Activated naive CD4-positive, alpha-beta T cell treated with anti-CD3 and anti-CD28 coated beads, Interleukin-2, amount 10 ng/mL, durations not matched to agents 7 days and 5 days (primary cell): ENCODE results near the gene MIAT.
A peak's percentile ranks its signal among the peaks of the same experiment; 100 is the strongest.

Experiments
- CTCF ChIA-PET: fragments of 350-600 bp; sonication (Branson Sonifier 250); formaldehyde crosslinking; loops from one replicate; lab custom pipeline; 2021; ENCODE audit warnings: antibody characterized with exemption; lab: Charles Lee
- DNase-seq: peaks from one replicate; pipeline ENCODE4 v3.0.0-alpha.2; 2020
- H3K27ac Mint-ChIP-seq: one replicate; pipeline ENCODE4 v1.8.0; 2021; ENCODE audit warnings: mild to moderate bottlenecking, moderate library complexity, mixed read lengths
- H3K27me3 Mint-ChIP-seq: one replicate; pipeline ENCODE4 v1.8.0; 2021; ENCODE audit warnings: mild to moderate bottlenecking, mixed read lengths
- H3K36me3 Mint-ChIP-seq: one replicate; pipeline ENCODE4 v1.8.0; 2021; ENCODE audit warnings: mixed read lengths
- H3K4me1 Mint-ChIP-seq: one replicate; pipeline ENCODE4 v1.8.0; 2021; ENCODE audit warnings: mixed read lengths
- H3K4me3 Mint-ChIP-seq: one replicate; pipeline ENCODE4 v1.8.0; 2021; ENCODE audit warnings: mild to moderate bottlenecking, moderate library complexity, mixed read lengths
- H3K9me3 Mint-ChIP-seq: one replicate; pipeline ENCODE4 v1.8.0; 2021; ENCODE audit warnings: mixed read lengths

MIAT gene

DNA sequence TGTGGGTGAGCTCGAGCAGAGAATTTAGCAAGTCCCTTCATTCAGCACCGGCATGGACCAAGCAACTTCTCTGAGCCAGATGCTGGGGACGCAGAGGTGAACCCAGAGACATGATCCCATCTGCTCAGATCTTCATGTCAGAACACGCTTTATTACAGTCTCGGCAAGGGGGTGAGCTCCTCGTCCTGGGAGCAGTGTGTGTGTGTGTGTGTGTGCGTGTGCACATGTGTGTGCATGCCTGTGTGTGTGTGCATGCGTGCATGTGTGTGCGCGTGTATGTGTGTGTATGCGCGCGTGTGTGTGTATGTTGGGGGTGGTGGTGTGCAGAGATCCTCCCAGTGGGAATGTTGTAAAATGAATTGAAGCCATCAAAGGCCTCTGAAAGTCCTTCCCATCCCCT lies 9.8 kb downstream of the MIAT start:
- Mint-ChIP-seq H3K27ac (peak overlapping the region; percentile 76), H3K4me1 (peaks cover 70% of the 10 kb centered on the region), H3K4me3 (no peak overlapping the region), H3K36me3 (peaks cover 43% of the 10 kb centered on the region), H3K9me3 (no peaks in the 10 kb centered on the region), H3K27me3 (no peaks in the 10 kb centered on the region)
- CTCF ChIA-PET, result interaction anchor here (8.4 kb wide), 1 partner anchor 164 kb away, joined by 61 read pairs; no protein-coding TSS in a partner anchor
- DNase-seq, result no peak

DNA sequence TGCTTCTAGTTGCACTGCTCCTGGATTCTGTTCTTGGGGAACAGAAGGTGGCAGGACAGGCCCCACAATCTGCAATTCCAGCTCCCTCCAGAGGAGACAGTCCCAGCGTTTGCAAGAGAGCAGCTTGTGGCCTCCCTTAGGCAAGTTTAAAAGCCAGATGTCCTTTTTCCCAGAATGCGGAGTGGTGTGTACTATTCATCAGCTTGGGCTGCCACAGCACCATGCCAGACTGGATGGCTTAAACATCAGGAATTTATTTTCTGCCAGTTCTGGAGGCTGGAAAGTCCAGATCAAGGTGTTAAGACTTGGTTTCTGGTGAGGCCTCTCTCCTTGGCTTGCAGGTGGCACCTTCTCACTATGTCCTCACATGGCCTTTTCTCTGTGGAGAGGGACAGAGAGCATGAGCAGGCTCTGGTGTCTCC lies 11.7 kb downstream of the MIAT start:
- peak overlapping the region; percentile 56 for H3K27ac Mint-ChIP-seq
- CTCF ChIA-PET, result interaction anchor here (0.7 to 1.3 kb wide), 3 partner anchors 100 to 166 kb away, joined by 3 to 4 read pairs (median 3); no protein-coding TSS in a partner anchor
- peak; percentile 37 for DNase-seq
- no peaks in the 10 kb centered on the region for H3K27me3 Mint-ChIP-seq
- H3K4me1 Mint-ChIP-seq, result peaks cover 66% of the 10 kb centered on the region
- H3K4me3 Mint-ChIP-seq, result no peak overlapping the region
- H3K9me3 Mint-ChIP-seq, result no peaks in the 10 kb centered on the region
- H3K36me3 Mint-ChIP-seq, result peaks cover 30% of the 10 kb centered on the region

DNA sequence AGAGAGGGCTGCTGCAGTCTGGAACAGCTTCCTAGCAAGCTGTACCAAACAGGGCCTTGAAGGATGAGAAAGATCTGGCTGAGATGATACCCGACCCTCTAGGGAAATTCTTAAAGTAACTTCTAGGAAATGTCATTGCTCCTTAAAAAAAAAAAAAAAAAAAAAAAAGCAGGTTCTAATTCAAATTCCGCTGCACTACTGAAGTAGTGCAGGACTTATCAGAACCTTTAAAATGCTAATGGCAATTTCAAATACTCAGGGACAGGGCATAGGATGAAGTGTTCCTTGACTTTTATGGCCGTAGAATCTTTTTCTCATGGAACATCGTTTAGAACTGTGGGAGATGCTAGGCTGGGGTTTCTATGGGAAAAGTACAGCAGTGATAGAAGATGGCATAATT lies 13.1 kb downstream of the MIAT start:
- CTCF ChIA-PET, result interaction anchor here (1.2 kb wide), 1 partner anchor 16 kb away, joined by 3 read pairs; no protein-coding TSS in a partner anchor
- H3K4me3 Mint-ChIP-seq, result peak overlapping the region; percentile 21
- peaks cover 38% of the 10 kb centered on the region for H3K36me3 Mint-ChIP-seq
- peaks cover 66% of the 10 kb centered on the region for H3K4me1 Mint-ChIP-seq
- H3K9me3 Mint-ChIP-seq, result no peaks in the 10 kb centered on the region
- H3K27me3 Mint-ChIP-seq, result no peaks in the 10 kb centered on the region
- no peak for DNase-seq
- H3K27ac Mint-ChIP-seq, result peak overlapping the region; percentile 98

DNA sequence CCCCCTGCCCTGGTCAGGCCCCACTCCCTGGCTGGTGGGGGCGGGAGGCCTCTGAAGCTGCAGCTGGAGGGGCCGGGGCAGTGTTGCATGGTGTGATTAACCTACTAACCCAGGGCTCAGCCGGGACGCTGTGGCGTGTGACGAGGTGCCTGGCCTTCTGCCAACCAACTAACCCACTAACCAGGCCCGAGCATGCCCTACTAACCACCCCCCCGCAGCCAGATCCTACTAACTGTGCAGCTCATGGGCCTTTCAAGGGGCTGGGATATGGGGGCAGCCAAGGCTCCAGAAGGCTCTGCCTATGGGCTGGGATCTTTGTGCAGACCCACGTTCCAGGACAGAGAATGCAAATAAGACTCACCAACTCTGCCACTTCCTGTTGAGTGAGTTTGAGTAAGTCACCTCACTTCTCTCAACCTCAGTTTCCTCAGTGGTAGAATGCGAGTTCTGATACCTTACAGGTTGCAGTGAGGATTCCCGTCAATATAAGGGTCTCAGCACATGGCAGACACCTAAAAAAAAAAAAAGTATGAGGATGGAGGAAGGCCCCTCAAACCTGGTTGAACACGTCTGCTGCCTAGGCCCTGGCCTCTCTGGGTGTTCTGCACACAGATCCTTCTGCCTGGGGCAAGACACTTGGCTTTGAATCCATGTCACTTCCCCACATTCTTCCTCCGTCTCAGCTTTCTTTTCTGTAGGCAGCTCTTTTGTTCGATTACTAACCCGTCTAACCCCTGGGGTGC lies 14.1 kb downstream of the MIAT start:
- Mint-ChIP-seq H3K27me3 (no peaks in the 10 kb centered on the region), H3K9me3 (no peaks in the 10 kb centered on the region), H3K4me1 (peaks cover 68% of the 10 kb centered on the region), H3K27ac (peak overlapping the region; percentile 98), H3K4me3 (peak overlapping the region; percentile 93), H3K36me3 (peaks cover 45% of the 10 kb centered on the region)
- CTCF ChIA-PET, result interaction anchor here (1.0 to 2.1 kb wide), 6 partner anchors 14 to 193 kb away, joined by 3 to 7 read pairs (median 3); partner anchors contain the start of genes HPS4, MIAT and SRRD
- peak; percentile 72 for DNase-seq

DNA sequence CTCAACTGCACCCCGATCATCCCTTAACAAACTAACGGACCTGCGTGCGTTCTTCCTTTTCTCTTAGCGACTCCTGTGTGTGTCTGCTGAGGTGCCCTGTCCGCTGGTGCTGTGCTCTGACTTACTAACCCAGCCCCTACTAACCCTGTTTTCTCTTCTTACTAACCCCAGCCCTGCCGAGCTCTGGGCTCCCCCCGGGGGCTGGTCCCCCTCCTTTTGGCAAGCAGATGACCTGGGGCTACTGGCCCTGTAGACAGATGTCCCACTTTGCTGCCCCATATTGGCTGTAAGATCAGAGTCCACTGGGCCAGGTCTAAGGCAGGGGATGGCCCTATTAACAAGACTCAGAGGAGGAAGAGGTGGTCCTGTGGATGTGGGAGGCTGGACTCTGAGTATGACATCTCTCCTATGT lies 14.7 kb downstream of the MIAT start:
- no peak for DNase-seq
- Mint-ChIP-seq H3K9me3 (no peaks in the 10 kb centered on the region), H3K4me1 (peaks cover 68% of the 10 kb centered on the region), H3K27me3 (no peaks in the 10 kb centered on the region), H3K4me3 (peak overlapping the region; percentile 93), H3K36me3 (peaks cover 44% of the 10 kb centered on the region), H3K27ac (peak overlapping the region; percentile 98)
- CTCF ChIA-PET, result interaction anchor here (1.1 to 2.1 kb wide), 4 partner anchors 30 to 193 kb away, joined by 3 to 7 read pairs (median 4); partner anchors contain the start of genes HPS4 and SRRD

DNA sequence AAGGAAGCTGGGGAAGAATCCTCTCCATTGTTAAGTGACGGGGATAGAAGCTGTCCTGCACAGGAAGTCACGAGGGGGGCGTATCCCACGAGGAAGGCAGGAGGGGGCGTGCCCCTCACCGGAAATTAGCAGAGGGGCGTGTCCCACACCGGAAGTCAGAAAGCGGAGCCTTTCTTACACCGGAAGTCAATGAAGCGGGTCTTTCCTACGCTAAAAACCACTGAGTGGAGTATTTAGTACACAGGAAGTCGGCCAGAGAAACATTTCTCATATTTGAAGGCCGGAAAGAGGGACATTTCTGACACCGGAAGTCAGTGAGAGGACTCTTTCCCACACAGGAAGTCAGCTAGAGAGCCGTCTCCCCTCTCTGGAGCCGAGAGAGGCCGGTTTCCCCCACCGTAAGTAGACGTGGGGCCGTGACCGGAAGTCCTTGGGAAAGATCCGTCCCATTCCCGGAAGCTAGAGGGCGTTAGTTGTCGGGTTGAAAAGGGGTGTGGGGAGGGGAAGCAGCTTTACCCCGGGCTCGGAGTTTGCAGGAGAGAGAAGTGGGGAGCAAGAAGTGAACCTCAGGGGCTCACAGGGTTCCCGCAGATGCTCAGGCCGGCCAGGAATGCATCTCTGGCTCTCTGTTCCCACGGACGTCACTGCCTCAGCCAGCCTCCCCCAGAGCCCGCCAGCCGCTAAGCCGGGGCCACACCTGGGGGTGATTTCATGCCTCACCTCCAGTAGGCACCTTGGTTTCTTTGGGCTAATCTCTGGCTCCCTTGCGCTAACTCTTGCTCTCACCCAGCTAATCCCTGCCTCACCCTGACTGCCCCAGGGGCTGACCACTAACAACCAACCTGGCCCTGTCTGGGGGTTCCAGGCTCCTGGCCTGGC lies 15.4 kb downstream of the MIAT start:
- CTCF ChIA-PET, result interaction anchor here (1.0 to 2.3 kb wide), 8 partner anchors 8 to 243 kb away, joined by 3 to 13 read pairs (median 4); partner anchors contain the start of genes HPS4 and SRRD
- peaks cover 42% of the 10 kb centered on the region for H3K36me3 Mint-ChIP-seq

DNA sequence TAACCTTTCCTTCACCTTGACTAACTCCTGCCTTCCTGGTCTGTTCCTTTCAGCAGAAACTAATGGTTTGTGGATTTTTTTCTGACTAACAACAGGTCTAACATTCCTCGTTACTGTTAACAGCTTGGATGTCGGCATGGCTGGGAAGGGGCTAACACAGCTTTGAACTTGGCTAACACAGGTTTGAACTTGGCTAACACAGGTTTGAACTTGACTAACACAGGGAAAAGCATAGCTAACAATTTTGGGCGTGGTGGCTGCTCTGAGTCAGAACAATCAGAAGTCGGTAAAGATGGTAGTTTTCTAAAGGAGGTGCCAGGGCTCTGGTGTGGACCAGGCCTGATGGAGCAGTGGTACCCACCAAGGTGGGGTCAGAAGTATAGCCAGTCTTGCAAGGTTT lies 16.1 kb downstream of the MIAT start:
- peak overlapping the region; percentile 93 for H3K4me3 Mint-ChIP-seq

More for the DNA sequence above, 15.4 kb downstream of the MIAT start:
- peak; percentile 97 for DNase-seq
- H3K4me3 Mint-ChIP-seq, result peak overlapping the region; percentile 93
- peak overlapping the region; percentile 98 for H3K27ac Mint-ChIP-seq
- no peaks in the 10 kb centered on the region for H3K9me3 Mint-ChIP-seq
- peaks cover 73% of the 10 kb centered on the region for H3K4me1 Mint-ChIP-seq
- no peaks in the 10 kb centered on the region for H3K27me3 Mint-ChIP-seq

DNA sequence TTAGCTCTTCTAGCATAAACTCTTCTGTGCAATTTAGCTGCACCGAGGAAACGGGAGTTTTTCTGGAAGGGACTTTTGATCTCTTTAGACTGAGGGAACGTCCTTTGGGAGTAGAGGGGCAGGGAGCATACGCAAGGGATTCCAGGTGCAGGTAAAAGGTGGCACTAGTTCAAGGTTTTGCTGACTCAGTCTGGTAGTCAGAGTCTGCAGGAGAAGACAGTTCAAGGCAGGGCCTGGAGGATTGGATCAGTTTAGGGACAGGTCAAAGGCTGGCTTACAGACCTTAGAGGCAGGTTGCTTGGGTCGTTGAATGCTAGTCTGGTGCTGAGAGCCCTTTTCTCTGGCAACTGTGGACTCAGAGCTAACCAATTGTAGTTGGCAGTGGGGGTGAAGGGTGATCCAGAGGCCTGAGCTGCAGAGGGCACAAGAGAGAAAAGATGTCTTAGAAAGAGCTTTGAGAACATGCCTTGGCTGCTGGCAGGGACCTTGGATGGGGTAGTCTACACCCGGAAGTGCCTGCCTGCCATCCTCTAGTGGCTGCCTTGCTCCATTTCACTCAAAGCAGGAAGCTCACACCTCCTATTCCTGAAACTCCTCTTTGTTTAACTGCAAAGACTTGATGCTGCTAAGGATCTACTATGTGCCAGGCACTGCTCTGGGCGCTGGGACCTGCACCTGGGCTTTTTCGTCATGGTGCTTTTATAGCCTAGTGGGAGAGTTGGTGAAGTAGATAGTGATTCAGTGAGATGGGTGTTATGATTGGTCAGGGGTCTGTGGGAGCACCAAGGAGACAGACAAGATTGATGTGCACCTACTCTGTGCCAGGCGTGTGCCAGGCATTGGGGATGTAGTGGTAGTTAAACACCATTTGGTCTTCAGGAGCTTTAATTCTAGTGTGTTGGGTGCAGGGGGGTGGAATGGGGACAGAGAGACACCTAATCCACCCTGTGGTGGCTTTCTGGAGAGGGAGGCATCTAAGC lies 17.1 kb downstream of the MIAT start:
- Mint-ChIP-seq H3K36me3 (peaks cover 35% of the 10 kb centered on the region), H3K4me1 (peaks cover 76% of the 10 kb centered on the region), H3K9me3 (no peaks in the 10 kb centered on the region), H3K4me3 (peak overlapping the region; percentile 93), H3K27me3 (no peaks in the 10 kb centered on the region), H3K27ac (peak overlapping the region; percentile 98)
- CTCF ChIA-PET, result interaction anchor here (0.9 to 2.3 kb wide), 8 partner anchors 10 to 195 kb away, joined by 3 to 13 read pairs (median 4); no protein-coding TSS in a partner anchor
- DNase-seq, result peak; percentile 60

More for the DNA sequence above, 16.1 kb downstream of the MIAT start:
- Mint-ChIP-seq H3K4me1 (peaks cover 79% of the 10 kb centered on the region), H3K27me3 (no peaks in the 10 kb centered on the region), H3K9me3 (no peaks in the 10 kb centered on the region), H3K36me3 (peaks cover 37% of the 10 kb centered on the region), H3K27ac (peak overlapping the region; percentile 98)
- DNase-seq, result peak; percentile 47
- CTCF ChIA-PET, result interaction anchor here (1.0 to 2.3 kb wide), 7 partner anchors 9 to 243 kb away, joined by 3 to 13 read pairs (median 5); no protein-coding TSS in a partner anchor

DNA sequence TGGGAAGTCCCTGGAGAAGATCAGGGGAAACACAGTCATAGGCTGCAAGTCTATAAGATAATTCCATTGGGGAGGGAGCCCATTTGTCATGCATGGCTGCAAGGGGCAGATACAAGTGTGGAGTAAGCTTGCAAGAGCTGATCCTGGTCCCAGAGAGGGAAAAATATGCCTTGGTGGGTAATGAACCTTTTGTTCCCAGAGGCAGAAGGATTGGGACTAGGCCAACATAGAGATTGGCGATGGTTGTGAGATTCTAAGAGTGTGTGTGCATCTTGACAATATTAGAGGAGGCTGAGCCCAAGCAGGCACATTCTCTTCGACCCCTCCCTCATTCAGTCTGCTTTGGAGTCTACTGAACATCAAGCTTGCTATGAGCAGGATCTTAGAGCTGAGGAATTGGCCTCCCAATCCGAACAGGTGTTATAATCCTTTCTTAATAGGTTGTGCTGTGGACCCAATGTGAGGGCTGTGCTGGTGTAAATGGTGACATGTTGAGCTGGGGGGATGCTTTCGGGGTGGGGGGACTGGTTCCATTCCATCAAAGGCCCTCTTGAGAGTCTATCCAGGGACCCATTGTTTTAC lies 18.4 kb downstream of the MIAT start:
- CTCF ChIA-PET, result interaction anchor here (0.8 kb wide), 1 partner anchor 172 kb away, joined by 3 read pairs; no protein-coding TSS in a partner anchor
- no peak for DNase-seq
- Mint-ChIP-seq H3K9me3 (no peaks in the 10 kb centered on the region), H3K36me3 (peaks cover 36% of the 10 kb centered on the region), H3K27ac (peak overlapping the region; percentile 55), H3K4me3 (peak overlapping the region; percentile 93), H3K4me1 (peaks cover 67% of the 10 kb centered on the region), H3K27me3 (no peaks in the 10 kb centered on the region)

DNA sequence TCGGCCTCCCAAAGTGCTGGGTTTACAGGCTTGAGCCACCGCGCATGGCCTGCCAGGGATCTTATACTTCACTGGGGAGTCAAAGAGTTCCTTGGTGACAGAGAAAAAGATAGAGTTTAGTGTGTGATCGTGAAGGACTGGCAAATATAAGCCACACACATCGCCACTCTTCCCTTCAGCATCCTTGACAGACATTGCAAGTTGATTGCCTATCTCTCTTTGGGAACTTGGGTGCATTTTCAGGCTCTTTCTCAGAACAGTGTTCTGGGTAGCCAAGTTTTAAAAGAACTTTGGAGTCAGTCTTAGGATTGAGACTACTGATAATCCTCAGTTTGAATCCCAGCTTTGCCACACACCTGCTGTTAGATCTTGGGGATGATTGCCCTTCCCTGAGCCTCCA lies 19.8 kb downstream of the MIAT start:
- no peak for DNase-seq
- no peak overlapping the region for H3K27ac Mint-ChIP-seq
- H3K4me1 Mint-ChIP-seq, result peaks cover 53% of the 10 kb centered on the region
- CTCF ChIA-PET, result no interaction called here
- no peaks in the 10 kb centered on the region for H3K27me3 Mint-ChIP-seq
- H3K9me3 Mint-ChIP-seq, result no peaks in the 10 kb centered on the region
- H3K36me3 Mint-ChIP-seq, result peaks cover 47% of the 10 kb centered on the region
- H3K4me3 Mint-ChIP-seq, result no peak overlapping the region

DNA sequence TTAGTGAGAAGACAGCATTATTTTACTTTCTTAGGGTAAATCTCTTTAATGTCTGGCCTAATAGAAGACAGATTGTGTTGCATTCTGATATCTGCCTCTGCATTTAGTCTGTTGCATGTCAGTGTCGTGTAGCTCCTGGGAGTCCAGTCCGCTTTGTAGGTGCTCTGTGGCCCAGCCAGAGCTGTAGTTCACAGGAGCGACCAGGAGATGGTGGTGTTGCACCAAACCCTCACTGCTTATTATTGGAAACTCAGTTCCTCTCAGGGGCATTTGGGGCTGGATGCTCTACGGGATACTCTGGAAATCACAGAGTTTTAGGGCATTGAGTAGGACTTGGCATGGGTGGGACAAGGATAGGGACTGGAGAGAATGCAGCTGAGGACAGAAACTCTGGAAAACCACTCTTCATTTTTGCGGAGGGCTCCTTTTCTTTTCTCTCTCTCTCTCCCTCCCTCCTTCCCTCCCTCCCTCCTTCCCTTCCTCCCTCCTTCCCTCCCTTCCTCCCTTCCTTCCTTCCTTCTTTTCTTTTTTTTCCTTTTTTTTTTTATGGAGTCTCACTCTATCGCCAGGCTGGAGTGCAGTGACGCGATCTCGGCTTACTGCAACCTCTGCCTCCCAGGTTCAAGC lies 21.7 kb downstream of the MIAT start:
- no peaks in the 10 kb centered on the region for H3K27me3 Mint-ChIP-seq
- DNase-seq, result peak; percentile 83
- no peaks in the 10 kb centered on the region for H3K9me3 Mint-ChIP-seq
- CTCF ChIA-PET, result interaction anchor here (0.5 to 1.5 kb wide), 12 partner anchors 11 to 315 kb away, joined by 3 to 5 read pairs (median 3); partner anchors contain the start of genes HPS4, MIAT and SRRD
- H3K27ac Mint-ChIP-seq, result no peak overlapping the region
- peaks cover 50% of the 10 kb centered on the region for H3K4me1 Mint-ChIP-seq
- no peak overlapping the region for H3K4me3 Mint-ChIP-seq
- H3K36me3 Mint-ChIP-seq, result peaks cover 60% of the 10 kb centered on the region

DNA sequence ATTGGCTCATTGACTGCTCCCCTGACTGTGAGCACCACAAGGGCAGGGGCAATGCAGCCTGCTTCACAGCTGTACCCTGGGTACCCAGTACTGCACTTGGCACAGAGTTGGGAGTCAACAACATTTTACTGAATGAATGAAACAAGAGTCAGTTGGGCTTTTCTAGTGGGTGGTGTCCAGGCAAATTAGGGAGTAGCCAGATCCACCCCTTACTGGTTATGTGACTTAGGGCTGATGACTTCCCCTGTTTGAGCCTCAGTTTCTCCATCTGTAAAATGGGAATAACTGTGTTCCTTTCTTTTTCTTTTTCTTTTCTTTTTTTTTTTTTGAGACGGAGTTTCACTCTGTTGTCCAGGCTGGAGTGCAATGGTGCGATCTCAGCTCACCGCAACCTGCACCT lies 23.1 kb downstream of the MIAT start:
- Mint-ChIP-seq H3K27ac (no peak overlapping the region), H3K4me1 (peaks cover 36% of the 10 kb centered on the region), H3K9me3 (no peaks in the 10 kb centered on the region), H3K4me3 (no peak overlapping the region), H3K27me3 (no peaks in the 10 kb centered on the region), H3K36me3 (peaks cover 46% of the 10 kb centered on the region)
- no peak for DNase-seq
- CTCF ChIA-PET, result no interaction called here
